Uterus (tissue), 2 donors: ENCODE measurements around the gene DPP6.

ENCODE experiments used
- CTCF ChIP-seq, 4 experiments: fragments of 200-600 bp in 2 of 4; fragments of 450-650 bp in 2 of 4; sonication (generic) in 2 of 4; IDR thresholded peaks; one replicate each; pipeline ENCODE4 v1.5.1; 2016 to 2019; ENCODE audit warnings: antibody characterized with exemption in 4 of 4, mild to moderate bottlenecking in 2 of 4, moderate library complexity in 1 of 4
- POLR2A ChIP-seq, 2 donors: fragments of 450-650 bp; IDR thresholded peaks; one replicate each; pipeline ENCODE4 v1.6.1; 2016; ENCODE audit warnings: antibody characterized with exemption in 2 of 2, mild to moderate bottlenecking in 1 of 2, moderate library complexity in 1 of 2

GRCh38 chr7:154512121-154512833 is 460.1 kb downstream of the DPP6 start:
- TF ChIP-seq CTCF (IDR thresholded peaks at IDR 0.05) = no peak
- TF ChIP-seq POLR2A (IDR thresholded peaks at IDR 0.05) = no peak
